Astrocyte of the spinal cord (primary cell): ENCODE results near the gene DISP3.

Experiments used
- DNase-seq: peaks from one replicate; pipeline ENCODE4 v3.0.0; 2011; ENCODE audit warnings: low read depth, low spot score
- H3K4me3 ChIP-seq: 2 replicates; pipeline ENCODE4 v1.5.1; 2011; ENCODE audit warnings: low read depth, mild to moderate bottlenecking, low read length, moderate library complexity
- in situ Hi-C: cut with HindIII; loops from 2 replicates; pipeline ENCODE4 v1.10.0; 2017; ENCODE audit warnings: low sequenced_read_pairs
- TF ChIP-seq, protein P1 (sequence below): IDR thresholded peaks from 2 replicates; pipeline ENCODE4 v1.5.1; 2012; ENCODE audit warnings: low read depth, mild to moderate bottlenecking, low read length, inconsistent platforms

Gene DISP3

DNA sequence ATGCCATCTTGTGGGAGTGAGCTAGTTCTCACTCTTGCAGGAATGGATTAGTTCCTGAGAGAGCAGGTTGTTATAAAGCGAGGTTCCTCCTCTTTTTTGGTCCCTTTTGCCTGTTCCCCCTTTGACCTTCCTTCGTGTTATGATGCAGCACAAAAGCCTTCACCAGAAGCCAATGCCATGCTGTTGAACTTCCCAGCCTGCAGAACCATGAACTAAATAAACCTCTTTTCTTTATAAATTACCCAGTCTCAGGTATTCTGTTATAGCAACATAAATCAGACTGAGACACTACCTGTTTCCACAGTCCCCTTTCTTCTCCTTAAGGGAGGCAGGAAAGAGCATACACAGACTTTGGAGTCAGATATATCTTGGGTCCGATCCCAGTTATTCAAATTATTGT, 25.6 kb downstream of the DISP3 start:
- no peak for DNase-seq
- in situ Hi-C loops, result no loop called here
- TF ChIP-seq, protein P1, sequence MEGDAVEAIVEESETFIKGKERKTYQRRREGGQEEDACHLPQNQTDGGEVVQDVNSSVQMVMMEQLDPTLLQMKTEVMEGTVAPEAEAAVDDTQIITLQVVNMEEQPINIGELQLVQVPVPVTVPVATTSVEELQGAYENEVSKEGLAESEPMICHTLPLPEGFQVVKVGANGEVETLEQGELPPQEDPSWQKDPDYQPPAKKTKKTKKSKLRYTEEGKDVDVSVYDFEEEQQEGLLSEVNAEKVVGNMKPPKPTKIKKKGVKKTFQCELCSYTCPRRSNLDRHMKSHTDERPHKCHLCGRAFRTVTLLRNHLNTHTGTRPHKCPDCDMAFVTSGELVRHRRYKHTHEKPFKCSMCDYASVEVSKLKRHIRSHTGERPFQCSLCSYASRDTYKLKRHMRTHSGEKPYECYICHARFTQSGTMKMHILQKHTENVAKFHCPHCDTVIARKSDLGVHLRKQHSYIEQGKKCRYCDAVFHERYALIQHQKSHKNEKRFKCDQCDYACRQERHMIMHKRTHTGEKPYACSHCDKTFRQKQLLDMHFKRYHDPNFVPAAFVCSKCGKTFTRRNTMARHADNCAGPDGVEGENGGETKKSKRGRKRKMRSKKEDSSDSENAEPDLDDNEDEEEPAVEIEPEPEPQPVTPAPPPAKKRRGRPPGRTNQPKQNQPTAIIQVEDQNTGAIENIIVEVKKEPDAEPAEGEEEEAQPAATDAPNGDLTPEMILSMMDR, result no peak
- H3K4me3 ChIP-seq, result no peak overlapping the region

DNA sequence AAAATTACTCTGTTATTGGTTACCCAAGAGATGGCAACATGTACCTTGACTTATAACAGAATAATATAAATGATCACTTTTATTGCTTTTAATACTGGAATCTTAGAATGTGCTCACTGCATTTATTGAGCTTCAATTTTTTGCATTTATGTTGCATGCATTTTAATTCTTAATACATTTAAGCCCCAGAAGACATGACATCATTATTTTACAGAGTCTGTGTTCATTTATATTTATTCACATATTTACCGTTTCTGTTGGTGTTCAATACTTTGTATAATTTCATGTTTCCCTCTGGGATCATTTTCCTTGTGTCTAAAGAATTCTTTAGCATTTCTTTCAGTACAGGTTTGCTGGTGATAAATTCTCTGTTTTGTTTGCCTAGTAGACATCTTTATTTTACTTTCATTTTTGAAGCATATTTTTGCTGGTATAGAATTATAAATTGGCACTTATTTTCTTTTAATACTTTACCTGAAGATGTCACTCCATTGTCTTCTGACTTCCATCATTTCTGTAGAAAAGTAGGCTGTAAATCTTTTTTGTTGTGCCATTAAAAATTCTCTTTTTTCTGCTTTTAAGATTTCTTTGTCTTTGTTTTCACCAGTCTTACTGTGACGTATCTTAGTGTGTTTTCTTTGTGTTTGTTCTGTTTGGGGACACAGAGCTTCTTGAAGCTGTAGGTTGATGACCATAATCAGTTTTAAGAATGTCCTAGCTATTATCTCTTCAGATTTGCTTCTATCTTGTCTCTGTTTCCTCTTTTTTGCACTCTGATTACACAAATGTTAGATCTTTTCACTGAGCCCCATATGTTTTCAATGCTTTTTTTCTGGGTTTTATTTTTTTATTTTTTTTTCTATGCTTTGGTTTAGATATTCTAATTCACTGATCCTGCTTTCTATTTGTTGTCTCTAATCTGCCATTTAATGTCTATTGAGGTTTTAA, 26.9 kb downstream of the DISP3 start:
- DNase-seq, result no peak
- H3K4me3 ChIP-seq, result no peak overlapping the region
- TF ChIP-seq, protein P1, result no peak
- in situ Hi-C loops, result no loop called here

DNA sequence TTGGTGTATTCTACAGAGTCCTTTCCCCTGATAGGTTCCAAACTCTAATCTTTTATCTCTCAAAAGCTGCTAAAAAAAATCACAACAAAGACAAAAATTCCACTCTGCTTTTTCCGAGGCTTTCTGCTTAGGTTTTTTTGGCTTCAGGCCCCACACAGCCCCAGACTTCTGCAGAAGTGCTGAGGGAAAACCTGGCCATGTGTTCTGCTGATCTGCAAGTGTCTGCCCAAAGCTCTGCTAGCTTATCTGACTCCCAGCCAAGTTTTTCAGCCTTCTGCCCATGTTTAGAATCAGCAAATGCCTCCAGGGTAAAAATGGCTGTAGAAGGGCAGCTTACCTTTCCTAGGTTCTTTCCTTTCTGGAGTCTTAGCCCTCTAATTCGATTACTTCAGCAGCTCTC, 28.4 kb downstream of the DISP3 start:
- no peak overlapping the region for H3K4me3 ChIP-seq
- no peak for DNase-seq
- TF ChIP-seq, protein P1, result no peak
- in situ Hi-C loops, result no loop called here

DNA sequence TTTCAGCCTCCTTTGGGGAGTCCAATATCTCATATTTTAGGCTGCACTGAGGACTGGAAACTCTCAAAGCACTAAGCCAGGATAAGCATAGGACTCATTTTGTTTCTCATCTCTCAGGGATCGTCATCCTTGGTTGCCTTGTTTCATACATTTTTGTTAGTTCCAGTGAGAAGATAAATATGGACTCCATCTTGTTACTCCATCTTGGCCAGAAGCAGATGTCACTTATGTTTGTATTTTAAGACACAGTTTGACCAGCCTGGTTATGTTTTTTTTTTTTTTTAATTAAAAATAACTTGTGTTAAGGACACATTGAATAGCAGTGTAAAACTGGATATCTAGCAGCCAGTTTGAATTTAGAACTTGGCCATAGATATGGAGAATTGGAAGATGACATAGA, 34.7 kb downstream of the DISP3 start:
- DNase-seq, result no peak
- H3K4me3 ChIP-seq, result no peak overlapping the region
- TF ChIP-seq, protein P1, result no peak
- in situ Hi-C loops, result no loop called here

DNA sequence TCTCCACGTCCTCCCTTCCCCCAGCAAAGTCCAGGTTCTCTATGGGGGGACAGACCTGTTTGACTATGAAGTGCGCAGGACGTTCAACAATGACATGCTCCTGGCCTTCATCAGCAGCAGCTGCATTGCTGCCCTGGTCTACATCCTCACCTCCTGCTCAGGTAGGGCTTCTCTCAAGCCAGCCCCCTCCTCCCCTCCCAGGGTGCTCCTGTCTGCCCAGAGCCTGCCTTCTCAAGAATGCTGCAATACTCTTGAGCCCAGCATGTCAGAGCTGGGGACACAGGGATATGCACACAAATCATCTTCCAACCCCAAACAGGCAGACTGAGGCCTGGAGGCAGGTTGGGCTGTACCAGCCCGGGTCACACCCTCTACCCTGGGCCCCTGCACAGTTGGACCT, 35.4 kb downstream of the DISP3 start:
- H3K4me3 ChIP-seq, result no peak overlapping the region
- DNase-seq, result no peak
- in situ Hi-C loops, result no loop called here
- TF ChIP-seq, protein P1, result no peak

DNA sequence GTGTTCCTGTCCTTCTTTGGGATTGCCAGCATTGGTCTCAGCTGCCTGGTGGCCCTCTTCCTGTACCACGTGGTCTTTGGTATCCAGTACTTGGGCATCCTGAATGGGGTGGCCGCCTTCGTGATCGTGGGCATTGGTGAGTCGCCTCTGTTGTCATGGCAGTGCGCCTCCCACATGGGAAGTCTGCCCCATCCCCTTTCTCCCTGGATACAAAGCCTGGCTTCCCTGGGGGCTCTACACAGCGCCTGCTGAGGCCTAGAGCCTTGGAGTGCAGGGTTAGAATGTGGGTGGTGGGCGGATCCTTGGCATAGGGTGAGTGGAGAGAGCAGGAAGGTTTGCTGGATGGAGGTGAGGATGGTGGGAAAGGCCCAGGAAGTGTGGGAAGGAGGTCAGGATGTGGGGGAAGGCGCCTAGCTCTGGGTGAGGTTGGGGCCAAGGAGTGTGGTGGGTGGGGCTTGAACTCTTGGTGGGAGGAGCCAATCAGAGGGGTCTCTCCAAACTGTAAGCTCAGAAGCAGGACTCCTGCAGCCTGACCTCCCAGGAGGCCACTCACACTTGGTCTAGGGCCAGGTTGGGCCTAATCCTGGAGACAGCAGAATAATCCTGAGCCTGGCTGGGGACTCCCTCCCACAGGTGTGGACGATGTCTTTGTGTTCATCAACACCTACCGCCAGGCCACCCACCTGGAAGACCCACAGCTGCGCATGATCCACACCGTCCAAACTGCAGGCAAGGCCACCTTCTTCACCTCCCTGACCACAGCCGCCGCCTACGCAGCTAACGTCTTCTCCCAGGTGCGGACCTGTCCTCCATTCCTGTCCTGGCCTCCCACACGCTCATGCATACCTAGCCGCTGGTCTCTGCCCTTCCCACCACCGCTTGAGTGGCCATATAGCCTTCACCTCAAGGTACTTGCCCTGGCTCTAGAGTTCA, 36.7 kb downstream of the DISP3 start:
- no peak for DNase-seq
- TF ChIP-seq, protein P1, result no peak
- in situ Hi-C loops, result no loop called here
- no peak overlapping the region for H3K4me3 ChIP-seq
